GM12872 (cell line): Measurements from ENCODE around the gene RNF41.

Experiments used
- CTCF ChIP-seq: IDR thresholded peaks from 3 replicates; pipeline ENCODE4 v1.5.1; 2011; ENCODE audit warnings: low read depth, mild to moderate bottlenecking, low read length, moderate library complexity; ENCODE audit not compliant: insufficient read depth

The RNF41 gene

GRCh38 chr12:56220611-56221231 is 1.0 kb downstream of the RNF41 start:
- TF ChIP-seq CTCF = no peak

GRCh38 chr12:56219840-56220239 is 1.9 kb downstream of the RNF41 start:
- no peak for TF ChIP-seq CTCF

- TF ChIP-seq CTCF = no peak
Measured at GRCh38 chr12:56216461-56216860, 5.3 kb downstream of the RNF41 start.

GRCh38 chr12:56213878-56214277 is 7.8 kb downstream of the RNF41 start:
- no peak for TF ChIP-seq CTCF

- no peak for TF ChIP-seq CTCF
Measured at GRCh38 chr12:56212361-56212760, 9.4 kb downstream of the RNF41 start.

GRCh38 chr12:56208006-56208405 is 13.7 kb downstream of the RNF41 start:
- no peak for TF ChIP-seq CTCF

GRCh38 chr12:56206452-56207166 is 15.1 kb downstream of the RNF41 start:
- peak; percentile 60; the same call in 2 of the 3 replicates for TF ChIP-seq CTCF
